ENCODE results near the gene PI4K2A.

The PI4K2A gene

GRCh38 chr10:97640174-97640867 is at the start of gene PI4K2A:
Gene PI4K2A, plus strand, starts transcription at chr10:97640671. Its CDS starts 72 bp downstream, at chr10:97640743.
- DNase-seq: peak; percentile 76

GRCh38 chr10:97590748-97591495 is 49.5 kb upstream of the PI4K2A start:
- no peak for DNase-seq

- no peak for DNase-seq
These were observed 47.0 kb upstream of the PI4K2A start for GRCh38 chr10:97593421-97593820.

GRCh38 chr10:97596101-97597082 is 44.1 kb upstream of the PI4K2A start:
- DNase-seq: no peak

- no peak for DNase-seq
These were observed 42.7 kb upstream of the PI4K2A start for GRCh38 chr10:97597778-97598177.

- no peak for DNase-seq
These were observed 41.8 kb upstream of the PI4K2A start for GRCh38 chr10:97598407-97599271.

GRCh38 chr10:97599272-97599619 is 41.2 kb upstream of the PI4K2A start:
- no peak for DNase-seq

- no peak for DNase-seq
These were observed 39.9 kb upstream of the PI4K2A start for GRCh38 chr10:97600616-97601015.

- DNase-seq: no peak
These were observed 38.9 kb upstream of the PI4K2A start for GRCh38 chr10:97601268-97602215.

GRCh38 chr10:97607095-97607636 is 33.3 kb upstream of the PI4K2A start:
- DNase-seq: no peak

GRCh38 chr10:97608991-97609561 is 31.4 kb upstream of the PI4K2A start:
- DNase-seq: no peak

GRCh38 chr10:97611473-97611872 is 29.0 kb upstream of the PI4K2A start:
- DNase-seq: no peak

GRCh38 chr10:97612386-97612785 is 28.1 kb upstream of the PI4K2A start:
- DNase-seq: no peak

GRCh38 chr10:97618285-97618684 is 22.2 kb upstream of the PI4K2A start:
- DNase-seq: no peak

- DNase-seq: no peak
These were observed 21.7 kb upstream of the PI4K2A start for GRCh38 chr10:97618733-97619132.

- DNase-seq: no peak
These were observed 17.2 kb upstream of the PI4K2A start for GRCh38 chr10:97623277-97623676.

GRCh38 chr10:97627731-97628130 is 12.7 kb upstream of the PI4K2A start:
- DNase-seq: no peak

- no peak for DNase-seq
These were observed 12.2 kb upstream of the PI4K2A start for GRCh38 chr10:97628228-97628627.

GRCh38 chr10:97629289-97629688 is 11.2 kb upstream of the PI4K2A start:
- no peak for DNase-seq

GRCh38 chr10:97631098-97631497 is 9.4 kb upstream of the PI4K2A start:
- DNase-seq: no peak
